Spleen (tissue), 7 donors: ENCODE results near the gene DPF3.

Experiments used
- CTCF ChIP-seq, 11 experiments: fragments of 200-600 bp in 7 of 11; fragments of 450-650 bp in 4 of 11; sonication (generic) in 4 of 11; IDR thresholded peaks in 8 of 11; conservative IDR thresholded peaks in 3 of 11; 1 replicate in 7 of 11; 2 replicates in 4 of 11; pipeline versions ENCODE4 v1.4.0 to v1.8.0; 2016 to 2021; ENCODE audit warnings: antibody characterized with exemption in 11 of 11, inconsistent platforms in 4 of 11, mild to moderate bottlenecking in 1 of 11
- POLR2A ChIP-seq, 3 donors: fragments of 450-650 bp; IDR thresholded peaks; one replicate each; pipeline ENCODE4 v1.5.1; 2017; ENCODE audit warnings: antibody characterized with exemption in 3 of 3, mild to moderate bottlenecking in 1 of 3
- donor health status: DM: no; HTN: no; CAD: no; lungs with moderate emphysema.
- donor health status: DM: no; HTN: no; CAD: no.
- donor health status: DM: no; HTN: no; CAD: no.

- TF ChIP-seq CTCF (IDR thresholded peaks at IDR 0.05 in 8 of 11, conservative IDR thresholded peaks at IDR 0.05 in 3 of 11) = no peak
- TF ChIP-seq POLR2A (IDR thresholded peaks at IDR 0.05) = no peak
Observed at GRCh38 chr14:72801836-72802587, 91.9 kb downstream of the DPF3 start.
